SK-N-SH treated with all-trans-retinoic acid at 6 μM for 48 hours (cell line): ENCODE data around the gene STAC2.
"Not testable (repeated sequence)": the region's sequence is repeated elsewhere in the genome, so short reads cannot be mapped to it uniquely, and the experiment has no call there.

ENCODE experiments used
- ATAC-seq: fragments of 200-7000 bp; cut with Tn5 transposase; 3 replicates; pipeline ENCODE4 v1.9.1; 2020; ENCODE audit warnings: mild to moderate bottlenecking, moderate library complexity
- ARNTL ChIP-seq: fragments of 450-650 bp; formaldehyde crosslinking; IDR thresholded peaks from 2 replicates; pipeline ENCODE4 v1.5.0; 2020; ENCODE audit warnings: low read depth, mild to moderate bottlenecking, moderate library complexity, borderline replicate concordance
- BACH2 ChIP-seq: fragments of 250-450 bp; sonication (Bioruptor Pico); IDR thresholded peaks from 2 replicates; pipeline ENCODE4 v1.9.0; 2021; ENCODE audit warnings: mild to moderate bottlenecking, borderline replicate concordance
- ESRRG ChIP-seq: fragments of 250-450 bp; sonication (Bioruptor Pico); IDR thresholded peaks from 2 replicates; pipeline ENCODE4 v1.6.1; 2021; ENCODE audit warnings: mild to moderate bottlenecking
- GLIS3 ChIP-seq: fragments of 250-450 bp; sonication (Bioruptor Pico); IDR thresholded peaks from 2 replicates; pipeline ENCODE4 v1.5.0; 2020; ENCODE audit warnings: mild to moderate bottlenecking, moderate library complexity
- ISL1 ChIP-seq: fragments of 250-450 bp; sonication (Bioruptor Pico); IDR thresholded peaks from 2 replicates; pipeline ENCODE4 v2.1.2; 2022; ENCODE audit warnings: mild to moderate bottlenecking, moderate library complexity
- OSR1 ChIP-seq: fragments of 250-450 bp; sonication (Bioruptor Pico); IDR thresholded peaks from 2 replicates; pipeline ENCODE4 v1.8.0; 2022; ENCODE audit warnings: moderate library complexity, mild to moderate bottlenecking, inconsistent platforms
- PPARA ChIP-seq: fragments of 250-450 bp; sonication (Bioruptor Pico); IDR thresholded peaks from 2 replicates; pipeline ENCODE4 v1.5.0; 2020; ENCODE audit warnings: mild to moderate bottlenecking, borderline replicate concordance
- RARB ChIP-seq: fragments of 250-450 bp; sonication (Bioruptor Pico); IDR thresholded peaks from 2 replicates; pipeline ENCODE4 v1.8.0; 2021; ENCODE audit warnings: mild to moderate bottlenecking, moderate library complexity
- SNAI2 ChIP-seq: fragments of 250-450 bp; sonication (Bioruptor Pico); IDR thresholded peaks from 2 replicates; pipeline ENCODE4 v1.5.0; 2020; ENCODE audit warnings: mild to moderate bottlenecking, moderate library complexity
- TOX ChIP-seq: fragments of 250-450 bp; sonication (Bioruptor Pico); IDR thresholded peaks from 2 replicates; pipeline ENCODE4 v1.8.0; 2021; ENCODE audit warnings: mild to moderate bottlenecking, moderate library complexity, borderline replicate concordance
- ZC3H10 ChIP-seq: fragments of 250-450 bp; sonication (Bioruptor Pico); IDR thresholded peaks from 2 replicates; pipeline ENCODE4 v1.5.1; 2021; ENCODE audit warnings: mild to moderate bottlenecking, moderate library complexity
- ZFP3 ChIP-seq: fragments of 250-450 bp; sonication (Bioruptor Pico); IDR thresholded peaks from 2 replicates; pipeline ENCODE4 v1.5.0; 2020; ENCODE audit warnings: mild to moderate bottlenecking, moderate library complexity
- ZFP30 ChIP-seq: fragments of 450-650 bp; formaldehyde crosslinking; IDR thresholded peaks from 2 replicates; pipeline ENCODE4 v1.5.0; 2022; ENCODE audit warnings: mild to moderate bottlenecking, moderate library complexity
- ZNF565 ChIP-seq: fragments of 450-650 bp; formaldehyde crosslinking; conservative IDR thresholded peaks from 2 replicates; pipeline ENCODE4 v1.5.0; 2020; ENCODE audit warnings: low read depth, mild to moderate bottlenecking, moderate library complexity
- ZNF70 ChIP-seq: fragments of 450-650 bp; formaldehyde crosslinking; IDR thresholded peaks from 2 replicates; pipeline ENCODE4 v1.5.0; 2020; ENCODE audit warnings: mild to moderate bottlenecking, moderate library complexity
- ZNF8 ChIP-seq: fragments of 450-650 bp; formaldehyde crosslinking; IDR thresholded peaks from 2 replicates; pipeline ENCODE4 v1.5.0; 2020; ENCODE audit warnings: mild to moderate bottlenecking, moderate library complexity
- TF ChIP-seq, protein P1 (sequence below): fragments of 250-450 bp; sonication (Bioruptor Pico); IDR thresholded peaks from 2 replicates; pipeline ENCODE4 v1.5.1; 2021; ENCODE audit warnings: mild to moderate bottlenecking, moderate library complexity
- TF ChIP-seq, protein P2 (sequence below): fragments of 250-450 bp; sonication (Bioruptor Pico); IDR thresholded peaks from 2 replicates; pipeline ENCODE4 v1.5.1; 2020; ENCODE audit warnings: low read depth, mild to moderate bottlenecking, moderate library complexity
- TF ChIP-seq, protein P3 (sequence below): fragments of 250-450 bp; sonication (Bioruptor Pico); IDR thresholded peaks from 2 replicates; pipeline ENCODE4 v1.8.0; 2021; ENCODE audit warnings: low read depth, mild to moderate bottlenecking, moderate library complexity, borderline replicate concordance
- TF ChIP-seq, protein P4 (sequence below): fragments of 250-450 bp; sonication (Bioruptor Pico); IDR thresholded peaks from 2 replicates; pipeline ENCODE4 v1.5.0; 2020; ENCODE audit warnings: mild to moderate bottlenecking, moderate library complexity
- TF ChIP-seq, protein P5 (sequence below): fragments of 250-450 bp; sonication (Bioruptor Pico); IDR thresholded peaks from 2 replicates; pipeline ENCODE4 v1.8.0; 2020; ENCODE audit warnings: mild to moderate bottlenecking, moderate library complexity, borderline replicate concordance

The STAC2 gene

DNA sequence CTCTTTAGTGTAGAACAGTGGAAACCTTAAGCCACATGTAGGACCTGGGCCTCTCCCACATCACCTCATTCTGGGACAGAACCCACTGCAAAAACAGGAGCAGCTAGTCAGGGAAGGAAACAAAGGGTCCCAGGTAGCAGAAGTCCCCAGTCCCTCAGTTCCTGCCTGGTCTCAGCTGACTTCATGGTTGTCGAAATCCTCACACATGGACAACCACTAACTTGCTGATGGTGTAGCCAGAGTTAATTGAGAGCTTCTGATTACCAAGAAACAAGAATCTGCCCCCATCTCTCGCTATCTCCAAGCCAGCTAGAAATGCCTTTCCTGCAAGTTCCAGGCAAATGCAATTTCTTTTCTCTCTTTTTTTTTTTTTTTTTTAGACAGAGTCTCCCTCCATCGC lies 56.2 kb downstream of the STAC2 start:
- TF ChIP-seq, protein P1, sequence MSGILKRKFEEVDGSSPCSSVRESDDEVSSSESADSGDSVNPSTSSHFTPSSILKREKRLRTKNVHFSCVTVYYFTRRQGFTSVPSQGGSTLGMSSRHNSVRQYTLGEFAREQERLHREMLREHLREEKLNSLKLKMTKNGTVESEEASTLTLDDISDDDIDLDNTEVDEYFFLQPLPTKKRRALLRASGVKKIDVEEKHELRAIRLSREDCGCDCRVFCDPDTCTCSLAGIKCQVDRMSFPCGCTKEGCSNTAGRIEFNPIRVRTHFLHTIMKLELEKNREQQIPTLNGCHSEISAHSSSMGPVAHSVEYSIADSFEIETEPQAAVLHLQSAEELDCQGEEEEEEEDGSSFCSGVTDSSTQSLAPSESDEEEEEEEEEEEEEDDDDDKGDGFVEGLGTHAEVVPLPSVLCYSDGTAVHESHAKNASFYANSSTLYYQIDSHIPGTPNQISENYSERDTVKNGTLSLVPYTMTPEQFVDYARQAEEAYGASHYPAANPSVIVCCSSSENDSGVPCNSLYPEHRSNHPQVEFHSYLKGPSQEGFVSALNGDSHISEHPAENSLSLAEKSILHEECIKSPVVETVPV (CRISPR knock-in tag): no peak
- no peak for TF ChIP-seq TOX (CRISPR knock-in tag)
- TF ChIP-seq, protein P2, sequence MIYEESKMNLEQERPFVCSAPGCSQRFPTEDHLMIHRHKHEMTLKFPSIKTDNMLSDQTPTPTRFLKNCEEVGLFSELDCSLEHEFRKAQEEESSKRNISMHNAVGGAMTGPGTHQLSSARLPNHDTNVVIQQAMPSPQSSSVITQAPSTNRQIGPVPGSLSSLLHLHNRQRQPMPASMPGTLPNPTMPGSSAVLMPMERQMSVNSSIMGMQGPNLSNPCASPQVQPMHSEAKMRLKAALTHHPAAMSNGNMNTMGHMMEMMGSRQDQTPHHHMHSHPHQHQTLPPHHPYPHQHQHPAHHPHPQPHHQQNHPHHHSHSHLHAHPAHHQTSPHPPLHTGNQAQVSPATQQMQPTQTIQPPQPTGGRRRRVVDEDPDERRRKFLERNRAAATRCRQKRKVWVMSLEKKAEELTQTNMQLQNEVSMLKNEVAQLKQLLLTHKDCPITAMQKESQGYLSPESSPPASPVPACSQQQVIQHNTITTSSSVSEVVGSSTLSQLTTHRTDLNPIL: no peak
- no peak for TF ChIP-seq BACH2 (CRISPR knock-in tag)
- no peak for TF ChIP-seq PPARA (CRISPR knock-in tag)
- no peak for TF ChIP-seq ZC3H10
- TF ChIP-seq ISL1: no peak
- no peak for TF ChIP-seq ESRRG (CRISPR knock-in tag)
- no peak for TF ChIP-seq ZNF8 (CRISPR knock-in tag)
- TF ChIP-seq GLIS3 (CRISPR knock-in tag): no peak
- TF ChIP-seq, protein P3, sequence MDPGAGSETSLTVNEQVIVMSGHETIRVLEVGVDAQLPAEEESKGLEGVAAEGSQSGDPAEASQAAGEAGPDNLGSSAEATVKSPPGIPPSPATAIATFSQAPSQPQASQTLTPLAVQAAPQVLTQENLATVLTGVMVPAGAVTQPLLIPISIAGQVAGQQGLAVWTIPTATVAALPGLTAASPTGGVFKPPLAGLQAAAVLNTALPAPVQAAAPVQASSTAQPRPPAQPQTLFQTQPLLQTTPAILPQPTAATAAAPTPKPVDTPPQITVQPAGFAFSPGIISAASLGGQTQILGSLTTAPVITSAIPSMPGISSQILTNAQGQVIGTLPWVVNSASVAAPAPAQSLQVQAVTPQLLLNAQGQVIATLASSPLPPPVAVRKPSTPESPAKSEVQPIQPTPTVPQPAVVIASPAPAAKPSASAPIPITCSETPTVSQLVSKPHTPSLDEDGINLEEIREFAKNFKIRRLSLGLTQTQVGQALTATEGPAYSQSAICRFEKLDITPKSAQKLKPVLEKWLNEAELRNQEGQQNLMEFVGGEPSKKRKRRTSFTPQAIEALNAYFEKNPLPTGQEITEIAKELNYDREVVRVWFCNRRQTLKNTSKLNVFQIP: no peak
- TF ChIP-seq ZFP30: no peak
- TF ChIP-seq, protein P4, sequence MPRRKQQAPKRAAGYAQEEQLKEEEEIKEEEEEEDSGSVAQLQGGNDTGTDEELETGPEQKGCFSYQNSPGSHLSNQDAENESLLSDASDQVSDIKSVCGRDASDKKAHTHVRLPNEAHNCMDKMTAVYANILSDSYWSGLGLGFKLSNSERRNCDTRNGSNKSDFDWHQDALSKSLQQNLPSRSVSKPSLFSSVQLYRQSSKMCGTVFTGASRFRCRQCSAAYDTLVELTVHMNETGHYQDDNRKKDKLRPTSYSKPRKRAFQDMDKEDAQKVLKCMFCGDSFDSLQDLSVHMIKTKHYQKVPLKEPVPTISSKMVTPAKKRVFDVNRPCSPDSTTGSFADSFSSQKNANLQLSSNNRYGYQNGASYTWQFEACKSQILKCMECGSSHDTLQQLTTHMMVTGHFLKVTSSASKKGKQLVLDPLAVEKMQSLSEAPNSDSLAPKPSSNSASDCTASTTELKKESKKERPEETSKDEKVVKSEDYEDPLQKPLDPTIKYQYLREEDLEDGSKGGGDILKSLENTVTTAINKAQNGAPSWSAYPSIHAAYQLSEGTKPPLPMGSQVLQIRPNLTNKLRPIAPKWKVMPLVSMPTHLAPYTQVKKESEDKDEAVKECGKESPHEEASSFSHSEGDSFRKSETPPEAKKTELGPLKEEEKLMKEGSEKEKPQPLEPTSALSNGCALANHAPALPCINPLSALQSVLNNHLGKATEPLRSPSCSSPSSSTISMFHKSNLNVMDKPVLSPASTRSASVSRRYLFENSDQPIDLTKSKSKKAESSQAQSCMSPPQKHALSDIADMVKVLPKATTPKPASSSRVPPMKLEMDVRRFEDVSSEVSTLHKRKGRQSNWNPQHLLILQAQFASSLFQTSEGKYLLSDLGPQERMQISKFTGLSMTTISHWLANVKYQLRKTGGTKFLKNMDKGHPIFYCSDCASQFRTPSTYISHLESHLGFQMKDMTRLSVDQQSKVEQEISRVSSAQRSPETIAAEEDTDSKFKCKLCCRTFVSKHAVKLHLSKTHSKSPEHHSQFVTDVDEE: no peak
- TF ChIP-seq RARB (CRISPR knock-in tag): no peak
- no peak for TF ChIP-seq ARNTL (CRISPR knock-in tag)
- no peak for ATAC-seq

DNA sequence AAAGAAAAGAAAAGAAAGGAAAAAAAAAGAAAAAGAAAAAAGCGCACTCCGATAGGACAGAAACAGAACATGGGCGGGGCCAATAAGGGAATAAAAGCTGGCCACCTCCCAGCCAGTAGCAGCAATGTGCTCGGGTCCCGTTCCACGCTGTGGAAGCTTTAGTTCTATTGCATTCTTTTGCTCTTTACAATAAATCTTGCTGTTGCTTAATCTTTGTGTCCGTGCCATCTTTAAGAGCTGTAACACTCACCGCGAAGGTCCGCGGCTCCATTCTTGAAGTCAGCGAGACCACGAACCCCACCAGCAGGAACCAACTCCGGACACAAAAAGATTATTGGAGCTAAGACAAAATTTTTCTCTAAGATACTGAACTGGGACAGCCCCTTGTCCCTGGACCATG lies 56.6 kb downstream of the STAC2 start:
- ATAC-seq: no peak
- no peak for TF ChIP-seq ZFP3 (CRISPR knock-in tag)
- TF ChIP-seq ESRRG (CRISPR knock-in tag): no peak
- no peak for TF ChIP-seq TOX (CRISPR knock-in tag)
- TF ChIP-seq, protein P1 (CRISPR knock-in tag): no peak
- TF ChIP-seq ZNF565 (CRISPR knock-in tag): no peak
- TF ChIP-seq SNAI2: no peak
- TF ChIP-seq ARNTL (CRISPR knock-in tag): no peak
- TF ChIP-seq, protein P5, sequence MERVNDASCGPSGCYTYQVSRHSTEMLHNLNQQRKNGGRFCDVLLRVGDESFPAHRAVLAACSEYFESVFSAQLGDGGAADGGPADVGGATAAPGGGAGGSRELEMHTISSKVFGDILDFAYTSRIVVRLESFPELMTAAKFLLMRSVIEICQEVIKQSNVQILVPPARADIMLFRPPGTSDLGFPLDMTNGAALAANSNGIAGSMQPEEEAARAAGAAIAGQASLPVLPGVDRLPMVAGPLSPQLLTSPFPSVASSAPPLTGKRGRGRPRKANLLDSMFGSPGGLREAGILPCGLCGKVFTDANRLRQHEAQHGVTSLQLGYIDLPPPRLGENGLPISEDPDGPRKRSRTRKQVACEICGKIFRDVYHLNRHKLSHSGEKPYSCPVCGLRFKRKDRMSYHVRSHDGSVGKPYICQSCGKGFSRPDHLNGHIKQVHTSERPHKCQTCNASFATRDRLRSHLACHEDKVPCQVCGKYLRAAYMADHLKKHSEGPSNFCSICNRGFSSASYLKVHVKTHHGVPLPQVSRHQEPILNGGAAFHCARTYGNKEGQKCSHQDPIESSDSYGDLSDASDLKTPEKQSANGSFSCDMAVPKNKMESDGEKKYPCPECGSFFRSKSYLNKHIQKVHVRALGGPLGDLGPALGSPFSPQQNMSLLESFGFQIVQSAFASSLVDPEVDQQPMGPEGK (CRISPR knock-in tag): no peak
- no peak for TF ChIP-seq OSR1 (CRISPR knock-in tag)
- TF ChIP-seq, protein P4: no peak
- TF ChIP-seq, protein P2: no peak
- TF ChIP-seq ISL1: no peak
- no peak for TF ChIP-seq ZNF8 (CRISPR knock-in tag)
- TF ChIP-seq ZFP30: no peak
- TF ChIP-seq, protein P3: no peak
- no peak for TF ChIP-seq ZNF70 (CRISPR knock-in tag)
- TF ChIP-seq ZC3H10: no peak

DNA sequence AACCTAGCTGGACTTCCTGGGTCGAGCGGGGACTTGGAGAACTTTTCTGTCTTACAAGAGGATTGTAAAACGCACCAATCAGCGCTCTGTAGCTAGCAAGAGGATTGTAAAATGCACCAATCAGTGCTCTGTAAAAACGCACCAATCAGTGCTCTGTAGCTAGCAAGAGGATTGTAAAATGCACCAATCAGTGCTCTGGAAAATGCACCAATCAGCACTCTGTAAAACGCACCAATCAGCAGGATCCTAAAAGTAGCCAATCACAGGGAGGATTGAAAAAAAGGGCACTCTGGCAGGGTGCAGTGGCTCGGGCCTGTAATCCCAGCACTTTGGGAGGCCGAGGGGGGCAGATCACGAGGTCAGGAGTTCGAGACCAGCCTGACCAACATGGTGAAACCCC lies 57.2 kb downstream of the STAC2 start:
- not testable (repeated sequence) for ATAC-seq
